ENCODE measurements around the gene AKAP6. TPM values are rescaled to one million over a fixed set of nuclear protein-coding genes. Genes with fewer than 3 reads are reported as not detected.

The AKAP6 gene
- total RNA-seq, 2 donors from 2014 or later = 98.2 to 111 TPM

DNA sequence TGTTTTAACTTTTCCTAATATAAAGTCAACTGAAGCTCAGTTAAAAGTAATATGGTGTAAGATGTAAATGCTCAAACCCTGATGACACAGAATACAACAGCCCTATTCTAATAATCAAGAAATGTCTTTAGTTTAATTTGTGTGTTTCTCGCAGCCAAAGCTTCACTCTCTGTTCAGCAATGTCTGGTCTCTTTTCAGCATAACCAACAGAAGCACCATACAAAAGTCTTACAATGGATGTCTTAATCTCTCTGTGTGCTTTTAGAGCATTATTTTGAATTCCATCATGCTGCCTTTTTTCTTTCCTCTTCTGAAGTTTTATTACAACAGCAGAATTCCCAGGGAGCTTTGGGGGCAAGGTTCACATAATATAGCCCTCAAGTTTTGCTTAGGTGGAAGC lies 399.4 kb downstream of the AKAP6 start:
- DNase-seq (no peak), ATAC-seq (no peak)
- intact Hi-C loops (cut with DNase I) = loop anchor here in 1 of 2 donors (5.0 kb wide), 1 partner anchor 94 kb away; no protein-coding TSS in a partner anchor

DNA sequence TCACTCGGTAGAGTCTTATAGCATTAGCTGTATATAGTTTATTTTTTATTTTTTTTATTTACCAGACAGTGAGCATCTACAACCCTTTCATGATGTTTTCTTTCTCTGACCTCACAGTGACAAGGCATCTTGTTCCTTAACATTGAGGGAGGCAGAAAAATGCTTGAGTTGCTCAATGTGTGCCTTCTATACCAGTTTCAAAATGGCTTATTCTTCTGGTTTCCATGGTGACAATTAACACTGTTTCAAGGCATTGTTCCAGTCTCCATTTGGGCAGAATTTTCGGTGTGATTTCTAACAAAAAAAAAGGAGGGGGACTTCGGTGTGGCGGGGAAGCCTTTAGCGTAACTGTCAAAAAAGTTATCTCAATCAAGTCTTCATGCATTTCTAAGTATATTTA lies 399.9 kb downstream of the AKAP6 start:
- ATAC-seq (no peak), DNase-seq (no peak)
- intact Hi-C loops (cut with DNase I) = loop anchor here in 1 of 2 donors (5.0 kb wide), 1 partner anchor 93 kb away; no protein-coding TSS in a partner anchor

DNA sequence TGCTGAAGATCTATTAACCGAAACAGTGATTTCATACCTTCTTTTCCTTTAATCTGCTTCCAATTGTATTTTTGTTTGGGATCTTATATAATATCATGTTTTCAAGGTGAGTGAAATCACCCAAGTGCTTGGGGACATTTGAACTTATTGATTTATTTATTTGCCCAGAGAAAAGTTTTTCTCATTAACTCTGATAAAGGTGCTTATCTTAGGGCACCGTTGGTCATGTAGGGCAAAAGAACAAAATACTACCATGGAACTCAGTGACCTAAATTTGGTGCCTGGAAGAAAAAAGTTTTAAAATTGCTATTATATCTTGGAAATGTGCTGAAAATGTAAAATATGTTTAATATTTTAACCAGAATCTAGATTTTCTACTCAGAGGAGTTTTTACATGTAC lies 402.2 kb downstream of the AKAP6 start:
- intact Hi-C loops (cut with DNase I) = no loop called here
- ATAC-seq (no peak), DNase-seq (no peak)

- DNase-seq = no peak
- intact Hi-C loops (cut with DNase I) = no loop called here
- no peak for ATAC-seq
These were observed 403.9 kb downstream of the AKAP6 start for GRCh38 chr14:32733015-32733414.

GRCh38 chr14:32734261-32734660 lies 405.2 kb downstream of the AKAP6 start:
- DNase-seq = no peak
- no peak for ATAC-seq
- intact Hi-C loops (cut with DNase I) = no loop called here

GRCh38 chr14:32737621-32738020 lies 408.5 kb downstream of the AKAP6 start:
- DNase-seq (no peak), ATAC-seq (no peak)
- intact Hi-C loops (cut with DNase I) = no loop called here

- intact Hi-C loops (cut with DNase I) = no loop called here
- DNase-seq (no peak), ATAC-seq (no peak)
These were observed 409.2 kb downstream of the AKAP6 start for GRCh38 chr14:32738206-32738871.

- DNase-seq (no peak), ATAC-seq (no peak)
- intact Hi-C loops (cut with DNase I) = no loop called here
These were observed 415.8 kb downstream of the AKAP6 start for GRCh38 chr14:32744811-32745445.

DNA sequence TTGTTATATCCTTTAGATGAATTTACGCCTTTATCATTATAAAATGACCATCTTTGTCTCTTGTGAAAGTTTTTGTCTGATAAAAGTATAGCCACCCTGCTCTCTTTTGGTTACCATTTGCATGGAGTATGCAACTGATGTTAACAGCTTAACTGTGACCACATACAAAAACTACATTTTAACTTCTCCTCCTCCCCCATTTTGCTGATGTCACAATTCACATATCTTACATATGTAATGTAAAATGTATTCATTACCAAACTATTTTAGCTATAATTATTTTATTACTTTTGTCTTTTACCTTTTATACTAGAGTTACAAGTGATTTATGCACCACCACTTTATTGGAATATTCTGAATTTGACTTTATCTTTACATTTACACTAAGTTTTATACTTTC lies 425.1 kb downstream of the AKAP6 start:
- ATAC-seq = no peak
- intact Hi-C loops (cut with DNase I) = no loop called here
- no peak for DNase-seq

DNA sequence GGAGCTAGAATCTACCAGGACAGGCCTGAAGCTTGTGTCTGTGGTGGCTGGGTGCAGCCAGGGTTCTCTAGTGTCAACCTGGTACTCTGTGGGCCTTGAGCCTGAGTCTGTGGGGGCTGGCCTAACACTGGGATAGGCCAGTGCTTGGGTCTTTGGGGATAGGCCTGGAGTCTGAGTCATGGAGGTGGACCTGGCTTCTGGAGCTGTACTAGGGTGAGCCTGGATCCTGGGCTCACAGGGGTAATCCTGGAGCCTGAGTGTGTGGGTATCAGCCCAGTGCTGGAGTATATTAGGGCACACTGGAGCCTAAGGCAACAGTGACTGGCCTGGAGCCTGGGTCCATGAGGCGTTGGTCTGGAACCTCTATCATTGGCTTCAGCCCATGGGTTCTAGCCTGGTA lies 427.1 kb downstream of the AKAP6 start:
- ATAC-seq (no peak), DNase-seq (no peak)
- intact Hi-C loops (cut with DNase I) = no loop called here

- no peak for DNase-seq
- intact Hi-C loops (cut with DNase I) = no loop called here
- no peak for ATAC-seq
These were observed 427.7 kb downstream of the AKAP6 start for GRCh38 chr14:32756775-32757174.

DNA sequence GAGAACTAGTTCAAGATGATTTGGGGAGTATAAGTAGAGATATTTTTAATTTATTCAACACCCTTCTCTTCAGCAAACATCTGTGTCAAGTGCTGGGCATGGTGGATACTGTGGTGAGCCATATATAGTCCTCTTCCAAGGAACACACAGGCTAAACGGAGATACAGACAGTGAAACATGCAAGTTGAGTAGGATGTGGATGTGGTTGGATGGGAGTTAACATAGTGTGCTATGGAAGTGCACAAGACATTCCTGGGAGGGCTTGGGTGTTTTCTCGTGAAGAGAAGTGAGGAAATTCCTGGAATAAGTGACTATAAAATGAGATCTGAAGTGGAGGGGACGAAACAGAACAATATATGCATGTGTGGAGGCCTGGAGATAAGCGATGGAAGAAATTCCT lies 428.5 kb downstream of the AKAP6 start:
- DNase-seq = no peak
- no peak for ATAC-seq

DNA sequence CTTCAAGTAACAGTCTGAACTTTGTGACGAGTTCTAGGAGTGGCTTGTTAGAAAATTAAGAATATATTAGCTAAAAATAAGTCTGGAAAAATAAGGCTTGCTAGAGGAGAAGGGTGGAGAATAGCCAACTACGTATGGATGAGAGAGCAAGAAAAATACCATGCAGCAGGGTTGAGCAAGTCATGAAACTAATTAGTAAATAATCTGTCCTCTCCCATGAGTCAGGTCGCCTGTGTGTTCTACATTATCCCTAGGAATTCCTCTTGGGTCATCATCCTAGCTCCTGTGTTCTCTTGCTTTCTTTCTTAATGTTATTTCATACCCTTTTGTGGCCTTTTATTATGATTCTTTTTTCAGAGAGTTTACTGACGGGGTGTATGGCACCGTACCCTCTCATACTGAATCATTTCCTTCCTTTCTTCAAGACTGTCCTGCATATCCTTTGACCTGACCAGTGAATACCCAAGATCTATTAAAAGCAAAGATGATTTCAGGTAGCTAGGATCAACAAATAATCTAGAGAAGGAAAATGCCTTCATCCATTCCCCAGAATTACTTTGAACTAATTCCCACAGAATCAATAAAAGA lies 432.4 kb downstream of the AKAP6 start:
- intact Hi-C loops (cut with DNase I) = no loop called here
- DNase-seq (no peak), ATAC-seq (no peak)

More for the DNA sequence above, 428.5 kb downstream of the AKAP6 start:
- intact Hi-C loops (cut with DNase I) = no loop called here

DNA sequence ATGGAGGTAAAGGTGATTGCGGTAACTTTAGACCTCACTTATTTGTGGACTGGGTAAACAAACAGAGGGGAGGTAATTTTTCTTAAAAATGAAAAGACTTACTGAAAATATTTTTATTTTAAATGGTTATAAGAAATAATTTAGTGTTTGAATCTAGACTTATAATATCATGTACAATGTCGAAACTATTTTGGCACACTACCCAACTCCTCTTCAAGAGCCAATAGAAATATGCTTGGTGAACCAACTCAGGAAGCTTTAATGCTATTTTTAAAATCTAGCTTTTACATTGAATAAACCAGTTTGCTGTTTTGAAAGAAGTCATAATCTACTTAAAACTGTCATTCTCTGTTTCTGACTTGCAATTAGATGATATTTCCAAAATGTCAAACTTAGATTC lies 433.8 kb downstream of the AKAP6 start:
- DNase-seq (no peak), ATAC-seq (no peak)
- intact Hi-C loops (cut with DNase I) = no loop called here

DNA sequence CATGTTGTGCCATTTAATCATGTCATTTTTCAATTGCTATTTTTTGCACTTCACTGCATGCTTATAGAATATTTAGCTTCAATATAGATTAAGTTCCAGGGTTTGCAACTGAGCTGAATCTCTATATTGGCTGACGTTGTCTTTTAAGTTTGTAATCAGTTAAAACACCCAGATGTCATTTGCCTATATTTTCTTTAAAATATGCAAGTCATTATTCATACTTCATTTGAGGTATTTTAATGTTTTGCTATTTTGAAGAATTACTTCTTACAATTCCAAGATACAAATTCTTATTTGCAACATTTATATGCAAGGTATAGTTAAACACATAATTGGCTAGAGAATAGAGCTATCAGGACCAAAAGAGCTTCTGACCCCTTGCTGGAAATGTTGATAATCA lies 434.6 kb downstream of the AKAP6 start:
- ATAC-seq (no peak), DNase-seq (no peak)
- intact Hi-C loops (cut with DNase I) = no loop called here

- no peak for DNase-seq
- no peak for ATAC-seq
- intact Hi-C loops (cut with DNase I) = no loop called here
These were observed 435.0 kb downstream of the AKAP6 start for GRCh38 chr14:32764131-32764530.

DNA sequence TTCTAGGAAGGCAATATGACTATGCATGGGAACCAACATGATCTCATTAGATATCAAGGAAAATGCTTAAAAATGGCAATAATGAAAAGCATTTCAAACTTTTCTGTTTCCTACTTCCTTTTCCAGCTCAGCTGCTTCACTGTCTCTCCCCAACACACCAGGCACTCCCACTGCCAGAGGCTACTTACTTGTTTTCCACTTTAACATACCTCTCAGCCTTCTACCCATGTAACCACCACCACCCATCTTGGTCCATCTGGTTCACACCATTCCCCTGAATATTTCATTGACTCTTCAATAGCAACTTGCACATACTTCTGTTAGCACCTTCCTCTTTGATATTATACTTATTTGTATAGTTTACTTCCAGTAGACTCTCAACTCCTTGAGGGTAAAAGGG lies 441.3 kb downstream of the AKAP6 start:
- DNase-seq = no peak
- ATAC-seq = no peak
- intact Hi-C loops (cut with DNase I) = no loop called here

DNA sequence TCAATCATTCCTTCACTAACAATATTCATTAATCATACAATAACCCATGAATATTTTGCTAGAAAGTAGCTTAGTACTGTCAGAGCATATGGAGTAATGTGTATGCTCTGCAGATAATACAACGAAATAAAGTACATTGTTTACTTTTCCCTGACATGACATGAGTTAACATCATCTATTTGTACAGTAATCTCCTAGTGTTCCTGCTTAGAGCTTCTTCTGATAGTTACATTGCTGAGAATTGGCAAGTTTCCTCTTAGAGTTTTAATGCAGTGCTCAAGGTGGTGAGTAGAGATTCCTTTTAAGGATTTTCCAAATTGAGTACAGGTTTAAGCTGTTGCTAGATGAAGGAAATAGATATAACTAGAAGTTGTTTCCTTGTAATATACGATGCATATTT lies 445.1 kb downstream of the AKAP6 start:
- ATAC-seq (no peak), DNase-seq (no peak)
- intact Hi-C loops (cut with DNase I) = no loop called here

DNA sequence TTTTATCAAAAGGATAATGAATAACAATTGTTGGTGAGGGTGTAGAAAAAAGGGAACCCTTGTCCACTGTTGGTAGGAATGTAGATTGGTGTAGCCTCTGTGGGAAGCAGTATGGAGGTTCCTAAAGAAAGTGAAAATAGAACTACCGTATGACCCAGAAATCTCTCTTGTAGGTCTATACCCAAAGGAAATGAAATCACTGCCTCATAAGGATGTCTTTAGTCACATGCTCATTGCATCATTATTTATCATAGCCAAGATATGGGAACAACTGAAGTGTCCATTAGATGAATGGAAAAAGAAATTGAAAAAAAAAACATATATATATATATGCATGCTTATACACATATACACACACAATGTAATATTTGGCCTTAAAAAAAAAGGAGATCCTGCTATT lies 450.7 kb downstream of the AKAP6 start:
- no peak for ATAC-seq
- DNase-seq = no peak

GRCh38 chr14:32784405-32784804 lies 455.3 kb downstream of the AKAP6 start:
- ATAC-seq (no peak), DNase-seq (no peak)
- intact Hi-C loops (cut with DNase I) = no loop called here

More for the DNA sequence above, 450.7 kb downstream of the AKAP6 start:
- intact Hi-C loops (cut with DNase I) = no loop called here

DNA sequence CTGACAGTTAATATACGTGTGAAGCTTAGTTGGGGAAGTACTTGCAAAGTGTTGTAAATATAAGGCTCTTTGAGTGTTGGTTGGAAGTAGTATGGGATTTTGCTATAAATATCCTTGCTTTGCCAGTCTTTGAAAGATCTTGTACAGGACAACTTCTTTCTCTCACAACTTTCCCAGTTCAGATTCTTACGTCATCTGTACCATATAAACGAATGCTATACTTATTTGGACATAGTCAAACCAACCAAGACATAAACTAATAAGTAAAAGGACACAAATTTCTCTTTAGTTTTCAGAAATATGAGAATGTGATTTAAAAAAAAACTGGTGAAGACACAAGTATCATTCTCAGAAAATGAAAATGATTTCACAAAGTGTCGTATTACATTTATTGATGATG lies 456.5 kb downstream of the AKAP6 start:
- no peak for ATAC-seq
- DNase-seq = no peak
- intact Hi-C loops (cut with DNase I) = no loop called here
